ENCODE data around the gene OSTM1. TPM values are rescaled to one million over a fixed set of nuclear protein-coding genes. Genes with fewer than 3 reads are reported as not detected.

Gene OSTM1
- total RNA-seq, 1 donor from 2014 or later, result 19.1 TPM

DNA sequence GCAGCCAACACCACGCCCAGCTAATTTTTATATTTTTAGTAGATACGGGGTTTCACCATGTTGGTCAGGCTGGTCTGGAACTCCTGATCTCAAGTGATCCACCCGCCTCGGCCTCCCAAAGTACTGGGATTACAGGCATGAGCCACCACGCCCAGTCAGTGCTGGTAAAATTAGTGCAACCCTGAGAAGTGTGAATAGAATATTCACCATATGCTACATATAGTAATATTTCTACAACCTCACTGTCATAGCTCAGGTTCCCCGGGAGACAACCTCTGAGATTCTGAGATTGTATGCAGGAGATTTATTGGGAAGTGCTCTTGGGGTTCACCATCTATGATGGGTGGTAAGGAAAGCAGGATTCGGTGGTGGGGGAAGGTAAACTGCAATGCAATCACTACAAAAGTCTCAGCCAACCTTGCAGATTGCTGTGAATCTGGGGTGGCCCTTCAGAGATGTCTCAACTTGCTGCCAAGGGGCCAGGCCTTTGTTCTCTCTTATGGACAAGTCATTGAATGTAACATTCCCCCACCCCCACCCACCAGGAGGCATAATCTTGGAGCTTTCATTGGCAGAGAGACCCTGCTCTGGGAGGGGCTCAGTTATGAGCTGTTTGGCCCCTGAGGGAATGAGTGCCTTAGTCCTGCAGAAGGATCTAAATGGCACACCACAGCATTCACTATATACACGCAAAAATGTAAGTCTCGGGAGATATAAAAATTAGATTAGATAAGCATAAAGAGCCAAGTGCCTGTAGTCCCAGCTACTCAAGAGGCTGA is 82.6 kb downstream of the OSTM1 start:
- no peak overlapping the region for H3K4me3 ChIP-seq (ENCODE audit: low read depth, low read length)
- TF ChIP-seq, protein P1, sequence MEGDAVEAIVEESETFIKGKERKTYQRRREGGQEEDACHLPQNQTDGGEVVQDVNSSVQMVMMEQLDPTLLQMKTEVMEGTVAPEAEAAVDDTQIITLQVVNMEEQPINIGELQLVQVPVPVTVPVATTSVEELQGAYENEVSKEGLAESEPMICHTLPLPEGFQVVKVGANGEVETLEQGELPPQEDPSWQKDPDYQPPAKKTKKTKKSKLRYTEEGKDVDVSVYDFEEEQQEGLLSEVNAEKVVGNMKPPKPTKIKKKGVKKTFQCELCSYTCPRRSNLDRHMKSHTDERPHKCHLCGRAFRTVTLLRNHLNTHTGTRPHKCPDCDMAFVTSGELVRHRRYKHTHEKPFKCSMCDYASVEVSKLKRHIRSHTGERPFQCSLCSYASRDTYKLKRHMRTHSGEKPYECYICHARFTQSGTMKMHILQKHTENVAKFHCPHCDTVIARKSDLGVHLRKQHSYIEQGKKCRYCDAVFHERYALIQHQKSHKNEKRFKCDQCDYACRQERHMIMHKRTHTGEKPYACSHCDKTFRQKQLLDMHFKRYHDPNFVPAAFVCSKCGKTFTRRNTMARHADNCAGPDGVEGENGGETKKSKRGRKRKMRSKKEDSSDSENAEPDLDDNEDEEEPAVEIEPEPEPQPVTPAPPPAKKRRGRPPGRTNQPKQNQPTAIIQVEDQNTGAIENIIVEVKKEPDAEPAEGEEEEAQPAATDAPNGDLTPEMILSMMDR (conservative IDR thresholded peaks at IDR 0.05; ENCODE audit: low read depth, low read length), result no peak
- no peak for DNase-seq (ENCODE audit: low read depth)

Other genes with a start within 250 kb of the OSTM1 start
- gene SEC63, start 116.5 kb downstream of the OSTM1 start, total RNA-seq, result 5.4 and 5.6 TPM in 2 replicates
- not detected in 2 replicates for gene NR2E1, start 91.3 kb upstream of the OSTM1 start, total RNA-seq
- 102 and 118 TPM in 2 replicates for gene SNX3, start 186.3 kb upstream of the OSTM1 start, total RNA-seq
- 1.8 and 6.0 TPM in 2 replicates for gene AFG1L, start 220.3 kb upstream of the OSTM1 start, total RNA-seq

All from epithelial cell of proximal tubule (primary cell).